ENCODE results near the gene GBA2.

The GBA2 gene

GRCh38 chr9:35712762-35713400 lies 36.1 kb downstream of the GBA2 start:
- no peak for TF ChIP-seq CTCF (IDR thresholded peaks at IDR 0.05)

GRCh38 chr9:35711501-35712428 lies 37.3 kb downstream of the GBA2 start:
- no peak for TF ChIP-seq CTCF (IDR thresholded peaks at IDR 0.05)

GRCh38 chr9:35710818-35711500 lies 38.1 kb downstream of the GBA2 start:
- TF ChIP-seq CTCF (IDR thresholded peaks at IDR 0.05), result no peak

- TF ChIP-seq CTCF (IDR thresholded peaks at IDR 0.05), result no peak
These were observed 40.9 kb downstream of the GBA2 start for GRCh38 chr9:35708146-35708545.

GRCh38 chr9:35706951-35707350 lies 42.1 kb downstream of the GBA2 start:
- no peak for TF ChIP-seq CTCF (IDR thresholded peaks at IDR 0.05)

- TF ChIP-seq CTCF (IDR thresholded peaks at IDR 0.05), result no peak
These were observed 43.1 kb downstream of the GBA2 start for GRCh38 chr9:35705836-35706430.

- TF ChIP-seq CTCF (IDR thresholded peaks at IDR 0.05), result no peak
These were observed 43.7 kb downstream of the GBA2 start for GRCh38 chr9:35705372-35705771.

Measured in LNCAP (cell line).